ENCODE results near the gene GTPBP3. TPM values are rescaled to one million over a fixed set of nuclear protein-coding genes. Genes with fewer than 3 reads are reported as not detected.

The GTPBP3 gene
- total and polyA plus RNA-seq, 9 of the 15 experiments (the other 6 are each of a cell fraction or from before 2014, with no cell fraction given) = 4.9 to 124 (median 22.6) TPM

GRCh38 chr19:17380426-17381138, 43.2 kb downstream of the GTPBP3 start:
- no peak for ATAC-seq
- Histone ChIP-seq H3K27me3 (ENCODE audit: control insufficient read depth in 2 of 2, insufficient read depth in 2 of 2, low read length in 2 of 2) (no peaks in the 10 kb centered on the region), H3K9ac (ENCODE audit: insufficient read depth in 1 of 2, low read depth in 2 of 2, low read length in 2 of 2) (no peak overlapping the region), H3K36me3 (ENCODE audit: control insufficient read depth, insufficient read depth, low read length) (no peaks in the 10 kb centered on the region), H3K4me1 (replicated peaks in 1 of 2; ENCODE audit: control insufficient read depth in 2 of 2, insufficient read depth in 2 of 2, low read length in 2 of 2) (peaks cover 15 to 18% of the 10 kb centered on the region in 2 experiments; a peak in 4 of 5 replicates), H2AFZ (ENCODE audit: low read depth, low read length) (no peak overlapping the region), H3K27ac (ENCODE audit: extremely low read depth, low read depth, low read length) (no peak overlapping the region), H3K9me1 (ENCODE audit: control insufficient read depth, insufficient read depth, low read length) (no peaks in the 10 kb centered on the region), H3K9me3 (replicated peaks; ENCODE audit: control insufficient read depth, insufficient read depth, low read depth, low read length) (peaks cover 3% of the 10 kb centered on the region; the same call in 1 of the 2 replicates), H4K20me1 (replicated peaks; ENCODE audit: control insufficient read depth, insufficient read depth, low read length) (no peaks in the 10 kb centered on the region), H3K4me3 (no peak overlapping the region), H3K79me2 (ENCODE audit: control insufficient read depth, insufficient read depth, low read length) (no peaks in the 10 kb centered on the region), H3K4me2 (ENCODE audit: insufficient read depth, low read length) (no peak overlapping the region)
- in situ Hi-C loops (cut with MboI) = loop anchor here (10.0 kb wide), 1 partner anchor 316 kb away; no protein-coding TSS in a partner anchor
- 74% methylated on average over 5 of the region's 5 CpGs for WGBS (ENCODE audit: insufficient coverage, low coverage, missing lambda C conversion rate)
- TF ChIP-seq BCOR (IDR thresholded peaks at IDR 0.05) (peak; percentile 39; the same call in 1 of the 2 replicates), TRIM28 (IDR thresholded peaks at IDR 0.05) (0 out of 2 replicates have a peak, but pooled peaks have one; percentile 58), CBX3 (IDR thresholded peaks at IDR 0.05; ENCODE audit: borderline replicate concordance in 1 of 2, low read length in 2 of 2) (peak in 1 of 2 experiments; percentile 87; a peak in 2 of 3 replicates), MNT (conservative IDR thresholded peaks at IDR 0.05) (no peak), ZNF589 (CRISPR knock-in tag; IDR thresholded peaks at IDR 0.05; ENCODE audit: low read depth) (no peak), HDAC6 (IDR thresholded peaks at IDR 0.05; ENCODE audit: low read depth, low read length) (no peak), KDM4B (IDR thresholded peaks at IDR 0.05; ENCODE audit: borderline replicate concordance in 2 of 2, low read depth in 1 of 2) (no peak), RBM25 (IDR thresholded peaks at IDR 0.05; ENCODE audit: low read depth, low read length, severe bottlenecking) (peak; percentile 93), ZNF280A (IDR thresholded peaks at IDR 0.05; ENCODE audit: low read depth, partially characterized antibody) (peak; percentile 33), JUN (IDR thresholded peaks at IDR 0.05; ENCODE audit: borderline replicate concordance, low read depth, low read length) (no peak), JUN (CRISPR knock-in tag; IDR thresholded peaks at IDR 0.05; ENCODE audit: borderline replicate concordance) (no peak)
- DNase-seq (ENCODE audit: extremely low read depth in 1 of 4, low spot score in 3 of 4) = no peak
- CTCF ChIA-PET (ENCODE audit: low intra/inter-chr PET ratio) = interaction anchor here (0.6 kb wide), 1 partner anchor 80 kb away, joined by 3 read pairs; no protein-coding TSS in a partner anchor
- POLR2A ChIA-PET = no interaction called here
- BruUV-seq (replicated peaks) = no TSS peak
- no peak for FAIRE-seq
- intact Hi-C loops (cut with micrococcal nuclease) = no loop called here
